HEK293T (cell line): Measurements from ENCODE around the gene LEFTY2.
"Not testable (repeated sequence)": the region's sequence is repeated elsewhere in the genome, so short reads cannot be mapped to it uniquely, and the experiment has no call there.

Experiments
- CTCF ChIA-PET: fragments of 350-600 bp; formaldehyde crosslinking; extraction: SDS; loops from one replicate; lab custom pipeline; 2021; ENCODE audit warnings: antibody characterized with exemption, inconsistent platforms; lab: Yijun Ruan, JAX
- POLR2A ChIA-PET: fragments of 350-600 bp; formaldehyde crosslinking; extraction: SDS; loops from one replicate; lab custom pipeline; 2020; ENCODE audit warnings: antibody characterized with exemption, inconsistent platforms; lab: Yijun Ruan, JAX
- DNase-seq: peaks from one replicate; pipeline ENCODE4 v3.0.0; 2012; ENCODE audit warnings: mixed read lengths; ENCODE audit errors: extremely low spot score
- ARNT ChIP-seq: fragments of 450-650 bp; IDR thresholded peaks from 2 replicates; pipeline ENCODE4 v1.6.1; 2017; ENCODE audit warnings: mild to moderate bottlenecking
- BHLHE40 ChIP-seq: fragments of 450-650 bp; IDR thresholded peaks from 2 replicates; pipeline ENCODE4 v1.6.1; 2016; ENCODE audit warnings: mild to moderate bottlenecking, moderate library complexity, borderline replicate concordance
- CTBP1 ChIP-seq: fragments of 450-650 bp; IDR thresholded peaks from 2 replicates; pipeline ENCODE4 v1.6.1; 2016; ENCODE audit warnings: borderline replicate concordance
- ELF4 ChIP-seq: fragments of 450-650 bp; IDR thresholded peaks from 2 replicates; pipeline ENCODE4 v1.6.1; 2017; ENCODE audit warnings: antibody characterized with exemption
- FOXA1 ChIP-seq: fragments of 450-650 bp; IDR thresholded peaks from 2 replicates; pipeline ENCODE4 v1.6.1; 2016; ENCODE audit warnings: mild to moderate bottlenecking
- FOXK2 ChIP-seq: fragments of 450-650 bp; IDR thresholded peaks from 2 replicates; pipeline ENCODE4 v1.6.1; 2016; ENCODE audit warnings: mild to moderate bottlenecking
- FOXM1 ChIP-seq: fragments of 450-650 bp; IDR thresholded peaks from 2 replicates; pipeline ENCODE4 v1.6.1; 2017; ENCODE audit warnings: mild to moderate bottlenecking, borderline replicate concordance
- HDGF ChIP-seq: fragments of 450-650 bp; IDR thresholded peaks from 2 replicates; pipeline ENCODE4 v1.6.1; 2017; ENCODE audit warnings: antibody characterized with exemption, borderline replicate concordance
- L3MBTL2 ChIP-seq: fragments of 450-650 bp; conservative IDR thresholded peaks from 2 replicates; pipeline ENCODE4 v1.6.1; 2016; ENCODE audit warnings: mild to moderate bottlenecking
- LEF1 ChIP-seq: fragments of 450-650 bp; IDR thresholded peaks from 2 replicates; pipeline ENCODE4 v1.6.1; 2017; ENCODE audit warnings: mild to moderate bottlenecking, borderline replicate concordance
- NFRKB ChIP-seq: fragments of 450-650 bp; IDR thresholded peaks from 2 replicates; pipeline ENCODE4 v1.6.1; 2016; ENCODE audit warnings: mild to moderate bottlenecking, moderate library complexity
- SP1 ChIP-seq: fragments of 450-650 bp; IDR thresholded peaks from 2 replicates; pipeline ENCODE4 v1.6.1; 2017
- SUZ12 ChIP-seq: fragments of 450-650 bp; IDR thresholded peaks from 2 replicates; pipeline ENCODE4 v1.6.1; 2016; ENCODE audit warnings: mild to moderate bottlenecking
- TARDBP ChIP-seq: fragments of 450-650 bp; IDR thresholded peaks from 2 replicates; pipeline ENCODE4 v1.6.1; 2016
- ZNF384 ChIP-seq: fragments of 450-650 bp; IDR thresholded peaks from 2 replicates; pipeline ENCODE4 v1.6.1; 2016
- TF ChIP-seq, protein P1 (sequence below): fragments of 450-650 bp; IDR thresholded peaks from 2 replicates; pipeline ENCODE4 v1.6.1; 2016

Gene LEFTY2

GRCh38 chr1:225974454-225974853, 33.4 kb upstream of the LEFTY2 start:
- TF ChIP-seq TARDBP: no peak
- no peak for TF ChIP-seq FOXA1
- no peak for TF ChIP-seq HDGF
- TF ChIP-seq LEF1: no peak
- TF ChIP-seq FOXK2: no peak
- TF ChIP-seq CTBP1: no peak
- no peak for TF ChIP-seq SUZ12
- TF ChIP-seq, protein P1, sequence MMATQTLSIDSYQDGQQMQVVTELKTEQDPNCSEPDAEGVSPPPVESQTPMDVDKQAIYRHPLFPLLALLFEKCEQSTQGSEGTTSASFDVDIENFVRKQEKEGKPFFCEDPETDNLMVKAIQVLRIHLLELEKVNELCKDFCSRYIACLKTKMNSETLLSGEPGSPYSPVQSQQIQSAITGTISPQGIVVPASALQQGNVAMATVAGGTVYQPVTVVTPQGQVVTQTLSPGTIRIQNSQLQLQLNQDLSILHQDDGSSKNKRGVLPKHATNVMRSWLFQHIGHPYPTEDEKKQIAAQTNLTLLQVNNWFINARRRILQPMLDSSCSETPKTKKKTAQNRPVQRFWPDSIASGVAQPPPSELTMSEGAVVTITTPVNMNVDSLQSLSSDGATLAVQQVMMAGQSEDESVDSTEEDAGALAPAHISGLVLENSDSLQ: no peak
- TF ChIP-seq ARNT: no peak
- TF ChIP-seq ELF4: no peak
- no peak for TF ChIP-seq L3MBTL2
- TF ChIP-seq NFRKB: no peak
- no peak for TF ChIP-seq SP1
- TF ChIP-seq ZNF384: no peak
- no peak for TF ChIP-seq FOXM1
- TF ChIP-seq BHLHE40: no peak
- CTCF ChIA-PET: interaction anchor here (0.9 to 2.0 kb wide), 5 partner anchors 23 to 500 kb away, joined by 3 to 8 read pairs (median 3); no protein-coding TSS in a partner anchor
- POLR2A ChIA-PET: interaction anchor here (1.0 to 1.5 kb wide), 3 partner anchors 92 to 197 kb away, joined by 3 to 4 read pairs (median 3); partner anchors contain the start of genes SRP9 and TMEM63A
- DNase-seq: no peak

- ChIA-PET POLR2A (interaction anchor here (1.5 kb wide), 1 partner anchor 91 kb away, joined by 3 read pairs; the partner anchor contains the start of gene TMEM63A), CTCF (interaction anchor here (0.8 to 1.3 kb wide), 7 partner anchors 10 to 499 kb away, joined by 3 to 7 read pairs (median 3); no protein-coding TSS in a partner anchor)
- no peak for TF ChIP-seq ARNT
- TF ChIP-seq TARDBP: no peak
- no peak for TF ChIP-seq FOXM1
- TF ChIP-seq, protein P1: no peak
- TF ChIP-seq HDGF: no peak
- TF ChIP-seq FOXK2: no peak
- TF ChIP-seq SP1: no peak
- no peak for TF ChIP-seq SUZ12
- no peak for TF ChIP-seq BHLHE40
- TF ChIP-seq ELF4: no peak
- DNase-seq: no peak
Observed at GRCh38 chr1:225973158-225973557, 32.1 kb upstream of the LEFTY2 start.

- DNase-seq: no peak
- ChIA-PET POLR2A (interaction anchor here (1.5 kb wide), 1 partner anchor 90 kb away, joined by 3 read pairs; the partner anchor contains the start of gene TMEM63A), CTCF (interaction anchor here (0.8 to 1.3 kb wide), 7 partner anchors 10 to 498 kb away, joined by 3 to 7 read pairs (median 4); no protein-coding TSS in a partner anchor)
- no peak for TF ChIP-seq L3MBTL2
- TF ChIP-seq, protein P1: no peak
- TF ChIP-seq HDGF: no peak
- TF ChIP-seq FOXA1: no peak
- no peak for TF ChIP-seq ARNT
- no peak for TF ChIP-seq ELF4
- no peak for TF ChIP-seq FOXK2
- TF ChIP-seq FOXM1: no peak
- TF ChIP-seq BHLHE40: no peak
- TF ChIP-seq SUZ12: no peak
Observed at GRCh38 chr1:225972344-225973152, 31.5 kb upstream of the LEFTY2 start.

DNA sequence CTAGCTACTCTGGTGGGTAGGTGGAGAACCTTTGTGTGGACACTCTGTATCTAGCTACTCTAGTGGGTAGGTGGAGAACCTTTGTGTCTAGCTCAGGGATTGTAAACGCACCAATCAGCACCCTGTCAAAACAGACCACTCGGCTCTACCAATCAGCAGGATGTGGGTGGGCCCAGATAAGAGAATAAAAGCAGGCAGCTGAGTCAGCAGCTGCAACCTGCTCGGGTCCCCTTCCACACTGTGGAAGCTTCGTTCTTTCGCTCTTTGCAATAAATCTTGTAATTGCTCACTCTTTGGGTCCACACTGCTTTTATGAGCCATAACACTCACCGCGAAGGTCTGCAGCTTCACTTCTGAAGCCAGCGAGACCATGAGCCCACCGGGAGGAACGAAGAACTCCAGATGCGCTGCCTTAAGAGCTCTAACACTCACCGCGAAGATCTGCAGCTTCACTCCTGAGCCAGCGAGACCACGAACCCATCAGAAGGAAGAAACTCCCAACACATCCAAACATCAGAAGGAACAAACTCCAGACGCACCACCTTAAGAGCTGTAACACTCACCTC, 29.7 kb upstream of the LEFTY2 start:
- CTCF ChIA-PET: interaction anchor here (0.5 to 0.8 kb wide), 3 partner anchors 8 to 54 kb away, joined by 3 to 5 read pairs (median 4); no protein-coding TSS in a partner anchor
- DNase-seq, POLR2A ChIA-PET: not testable (repeated sequence)

- DNase-seq, POLR2A ChIA-PET: not testable (repeated sequence)
- CTCF ChIA-PET: interaction anchor here (0.5 kb wide), 1 partner anchor 55 kb away, joined by 4 read pairs; no protein-coding TSS in a partner anchor
Observed at GRCh38 chr1:225969751-225970150, 28.7 kb upstream of the LEFTY2 start.

GRCh38 chr1:225965231-225965630, 24.2 kb upstream of the LEFTY2 start:
- no peak for DNase-seq
- ChIA-PET POLR2A (no interaction called here), CTCF (interaction anchor here (1.1 kb wide), 1 partner anchor 491 kb away, joined by 3 read pairs; no protein-coding TSS in a partner anchor)
- no peak for TF ChIP-seq FOXA1
- no peak for TF ChIP-seq ZNF384
- TF ChIP-seq SUZ12: no peak
- TF ChIP-seq FOXM1: no peak
- no peak for TF ChIP-seq BHLHE40
- TF ChIP-seq ELF4: no peak
- no peak for TF ChIP-seq L3MBTL2
- TF ChIP-seq, protein P1: no peak
- TF ChIP-seq SP1: no peak
- no peak for TF ChIP-seq ARNT
- no peak for TF ChIP-seq NFRKB
